C1 segment of cervical spinal cord (tissue), 14 donors: ENCODE measurements around the gene CES3.
A peak's percentile ranks its signal among the peaks of the same experiment; 100 is the strongest.

ENCODE experiments used
- DNase-seq, 14 donors: peaks; one replicate each; lab custom pipeline; 2025; lab: John Stamatoyannopoulos, UW

The CES3 gene

DNA sequence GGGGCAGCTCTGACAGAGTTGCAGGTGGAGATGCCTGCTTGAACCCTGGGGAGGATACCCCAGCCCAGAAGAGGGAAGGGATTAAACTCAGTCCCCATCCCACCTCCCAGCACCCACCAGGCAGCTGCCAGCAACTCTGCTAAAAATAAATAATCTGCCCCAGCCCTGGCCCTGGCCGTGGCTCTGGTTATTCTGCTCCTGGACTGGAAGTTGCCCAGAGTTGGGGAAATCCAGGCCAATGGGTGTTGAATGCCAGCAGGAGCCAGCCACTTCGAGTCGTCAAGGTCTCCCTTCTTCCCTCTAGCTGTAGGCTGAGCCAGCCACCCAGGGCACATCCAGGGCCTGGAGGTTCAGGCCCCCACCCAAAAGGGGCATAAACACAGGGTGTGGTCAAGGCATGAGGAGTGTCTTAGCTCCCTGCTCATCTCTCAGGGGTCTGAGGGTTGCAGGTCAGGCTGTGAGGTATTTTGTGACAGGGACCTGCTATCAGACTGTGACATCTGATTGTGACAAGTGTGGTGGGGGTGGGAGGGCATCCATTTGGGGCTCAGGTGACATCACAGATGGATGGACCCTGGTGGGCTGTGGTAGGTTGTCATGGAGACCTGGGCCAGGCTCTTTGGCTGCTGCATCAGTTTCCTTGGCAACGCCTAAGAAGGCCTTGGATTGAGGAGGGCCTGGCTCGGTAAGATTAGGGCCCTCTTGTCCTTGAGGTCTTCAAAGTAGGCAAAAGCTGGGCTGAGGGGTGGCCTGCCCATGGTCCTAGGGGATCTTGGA is 34.7 kb upstream of the CES3 start:
- DNase-seq: peak in 9 of 14 donors; percentile 20 to 51 (median 37)

DNA sequence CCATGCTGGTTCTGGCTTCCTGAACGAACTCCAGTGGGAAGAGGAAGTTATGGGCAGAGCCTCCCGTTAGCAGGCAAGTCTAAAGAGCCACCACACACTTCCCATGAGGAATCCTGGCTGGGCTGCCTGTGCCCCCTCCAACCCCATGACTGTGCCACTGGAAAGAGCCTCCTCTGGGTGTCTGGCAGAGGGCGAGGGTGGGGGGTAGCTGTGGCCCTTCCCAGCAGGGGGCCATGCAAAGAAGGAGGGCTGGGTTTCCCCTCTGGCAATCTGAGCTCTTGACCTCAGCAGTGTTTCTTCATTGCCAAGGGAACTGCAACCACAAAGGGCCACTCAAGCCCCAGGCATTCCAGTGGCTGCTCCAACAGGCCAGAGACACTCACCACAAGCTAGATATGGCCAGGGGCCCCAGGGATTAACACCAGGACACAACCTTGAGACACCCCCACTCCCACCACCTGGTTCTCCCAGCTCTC is 34.1 kb upstream of the CES3 start:
- peak in 4 of 14 donors; percentile 36 to 50 (median 42) for DNase-seq

DNA sequence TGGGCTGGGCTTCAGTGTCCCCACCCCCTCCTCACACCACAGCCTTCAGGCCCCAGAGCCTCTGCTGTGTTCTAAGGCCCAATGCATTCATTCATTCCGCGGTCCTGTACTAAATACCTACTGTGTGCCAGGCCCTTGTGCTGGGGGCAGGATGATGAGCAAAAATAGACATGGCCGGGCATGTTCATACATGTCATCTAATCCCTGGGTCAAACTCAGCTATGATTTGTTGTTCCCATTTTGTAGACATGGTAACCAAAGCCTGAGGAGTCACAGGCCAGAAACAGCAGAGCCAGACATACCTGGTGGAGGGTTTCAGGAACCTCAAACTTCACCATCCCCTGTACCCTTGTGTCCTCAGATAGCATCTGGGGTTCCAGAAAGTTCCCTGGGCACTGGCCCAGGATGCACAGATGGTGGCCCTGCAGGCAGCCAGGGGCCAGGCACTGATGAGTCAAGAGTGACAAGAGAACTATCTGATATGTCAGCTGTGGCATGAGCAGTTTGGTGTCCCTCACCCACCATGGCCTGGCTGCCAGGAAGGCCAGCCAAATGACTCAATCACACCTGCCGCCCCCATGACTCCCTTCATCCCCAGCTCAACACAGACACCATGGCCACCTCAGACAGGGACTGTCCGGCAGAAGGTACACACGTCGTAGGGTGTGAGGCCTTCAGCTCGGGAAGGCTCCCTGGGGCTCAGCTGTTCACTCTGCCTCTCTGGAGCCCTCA is 33.0 kb upstream of the CES3 start:
- DNase-seq: peak in 3 of 14 donors; percentile 19 to 52 (median 46)

GRCh38 chr16:66928702-66929388 is 32.2 kb upstream of the CES3 start:
- DNase-seq: peak in 1 of 14 donors; percentile 4

DNA sequence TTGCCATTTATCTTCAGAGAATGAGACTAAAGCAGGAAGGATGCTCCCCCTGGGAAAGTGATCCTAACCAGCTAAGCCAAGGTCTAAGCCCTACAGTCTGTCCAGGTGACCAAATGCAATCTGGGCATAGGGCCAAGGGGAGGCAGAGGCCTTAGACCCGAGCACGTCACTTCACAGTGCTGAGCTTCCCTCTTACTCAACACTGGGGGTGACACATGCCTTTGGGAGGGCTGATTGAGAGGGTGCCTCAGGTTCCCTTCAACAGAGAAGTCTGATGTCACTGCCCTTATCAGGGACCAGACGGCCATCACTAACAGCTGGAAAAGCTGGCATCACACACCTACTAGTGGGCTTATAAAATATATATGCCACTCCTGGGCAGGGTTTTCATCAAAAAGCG is 30.9 kb upstream of the CES3 start:
- DNase-seq: no peak

DNA sequence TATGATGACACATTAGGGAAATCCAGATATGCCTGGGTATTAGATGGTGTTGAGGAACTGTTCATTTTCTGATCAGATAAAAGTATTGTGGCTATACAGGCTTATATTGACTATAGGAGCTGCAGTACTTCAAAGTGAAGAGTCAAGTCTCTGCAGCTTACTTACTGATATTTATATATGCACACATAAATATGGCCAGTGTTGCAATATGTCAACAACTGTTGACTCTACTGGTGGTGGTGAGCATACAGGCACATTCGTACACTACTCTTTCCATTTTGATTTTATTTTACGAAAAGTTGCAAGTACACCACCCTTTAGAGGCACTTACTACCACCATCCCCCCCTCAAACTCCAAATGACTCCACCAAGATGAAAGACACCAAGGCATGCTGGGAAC is 29.4 kb upstream of the CES3 start:
- no peak for DNase-seq

- DNase-seq: no peak
Observed at GRCh38 chr16:66932076-66932475, 29.0 kb upstream of the CES3 start.

DNA sequence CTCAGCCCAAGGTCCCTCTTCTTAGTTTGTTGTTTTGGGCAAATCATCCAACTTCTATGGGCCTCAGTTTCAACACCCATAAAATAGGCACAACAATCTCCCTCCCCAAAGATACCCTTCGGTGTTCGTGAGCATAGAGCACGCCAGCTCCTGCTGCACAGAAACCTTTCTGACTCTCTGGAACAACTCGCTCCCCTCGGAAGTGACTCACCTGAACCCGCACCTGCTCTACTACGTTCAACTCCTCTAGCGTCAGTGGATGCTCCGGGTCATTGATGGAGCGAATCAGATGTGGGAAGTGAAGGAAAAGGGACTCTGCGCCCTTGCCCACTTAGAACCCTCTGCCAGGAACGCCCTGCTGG is 27.3 kb upstream of the CES3 start:
- no peak for DNase-seq

- peak; percentile 31 to 93 (median 80) for DNase-seq
Observed at GRCh38 chr16:66934138-66934838, 26.8 kb upstream of the CES3 start, which contains the start of gene CIAO2B. CIAO2B (minus strand) TSS chr16:66934402; CDS start chr16:66934364, 38 bp downstream.

DNA sequence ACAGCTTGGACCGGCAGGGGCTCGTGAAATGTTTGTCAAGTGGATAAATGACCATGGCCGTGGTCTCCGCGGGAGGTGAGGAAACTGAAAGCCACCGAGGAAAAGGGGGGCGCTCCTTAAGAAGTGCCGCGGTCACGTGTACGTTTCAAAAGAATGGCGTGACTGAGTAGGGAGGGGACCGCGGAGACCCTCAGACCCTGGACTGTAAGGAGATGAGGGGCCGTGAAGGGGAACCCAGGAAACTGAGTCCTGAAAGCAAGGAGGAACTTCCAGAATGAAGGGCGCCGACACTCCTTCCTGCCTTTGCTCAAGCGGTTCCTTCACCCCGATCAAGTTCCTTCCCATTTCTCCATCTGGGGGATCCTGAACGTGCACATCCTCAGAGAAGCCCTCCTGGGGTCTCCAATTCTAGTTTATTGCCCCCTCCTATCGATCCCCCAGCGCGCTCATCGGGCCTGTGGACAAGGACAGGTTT is 26.2 kb upstream of the CES3 start:
- peak in 1 of 14 donors; percentile 45 for DNase-seq

DNA sequence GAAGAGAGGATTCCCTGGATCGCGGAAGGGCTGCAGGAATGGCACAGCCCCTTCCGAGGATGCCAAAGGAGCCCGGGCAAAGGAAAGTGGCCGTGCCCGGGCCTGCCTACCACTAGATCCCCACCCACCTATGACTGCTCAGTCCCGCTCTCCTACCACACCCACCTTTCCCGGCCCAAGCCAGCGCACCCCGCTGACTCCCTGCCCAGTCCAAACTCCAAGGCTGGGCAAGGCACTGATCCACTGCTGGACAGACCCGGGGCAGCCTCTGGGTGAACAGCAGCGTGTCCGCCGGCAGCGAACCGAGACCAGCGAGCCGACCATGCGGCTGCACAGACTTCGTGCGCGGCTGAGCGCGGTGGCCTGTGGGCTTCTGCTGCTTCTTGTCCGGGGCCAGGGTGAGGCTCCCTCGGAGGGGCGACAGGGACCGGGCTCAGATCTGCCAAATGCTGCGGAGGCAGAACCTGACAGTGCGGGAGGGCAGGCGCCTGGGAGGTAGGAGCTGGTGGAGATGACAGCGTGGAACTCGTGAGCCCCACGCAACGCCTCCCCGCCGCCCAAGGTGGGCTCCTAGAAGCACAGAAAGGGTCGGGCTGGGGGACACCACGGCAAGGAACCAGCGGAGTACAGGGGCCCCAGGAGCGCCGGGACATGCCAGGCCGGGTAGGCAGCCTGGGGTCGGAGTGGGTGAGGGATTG is 25.6 kb upstream of the CES3 start, which contains the start of gene CES2:
TSS of gene CES2 (plus strand) at position 203 of the 698 bp plus-strand sequence. CDS start at position 323, 120 bp downstream.
- DNase-seq: peak in 4 of 14 donors; percentile 18 to 40 (median 30)

DNA sequence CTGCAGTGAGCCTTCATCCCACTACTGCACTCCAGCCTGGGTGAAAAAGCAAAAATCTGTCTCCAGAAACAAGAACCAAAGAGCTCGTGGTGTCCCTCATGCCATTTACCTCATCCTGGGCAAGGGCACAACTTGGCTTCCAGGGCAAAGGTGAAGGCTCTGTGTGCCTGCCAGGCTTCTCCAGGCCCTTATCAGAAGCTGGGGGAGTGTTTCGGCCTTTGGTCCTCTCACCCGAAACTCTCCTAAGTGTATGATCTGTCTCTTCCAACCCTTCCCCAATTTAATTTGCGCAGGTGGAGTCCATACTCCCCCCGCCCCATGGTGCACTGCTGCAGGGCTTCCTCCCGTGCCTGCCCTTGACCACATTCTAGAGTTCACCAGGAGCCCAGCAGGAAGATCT is 24.6 kb upstream of the CES3 start:
- no peak for DNase-seq

- DNase-seq: no peak
Observed at GRCh38 chr16:66936889-66937554, 24.0 kb upstream of the CES3 start.

DNA sequence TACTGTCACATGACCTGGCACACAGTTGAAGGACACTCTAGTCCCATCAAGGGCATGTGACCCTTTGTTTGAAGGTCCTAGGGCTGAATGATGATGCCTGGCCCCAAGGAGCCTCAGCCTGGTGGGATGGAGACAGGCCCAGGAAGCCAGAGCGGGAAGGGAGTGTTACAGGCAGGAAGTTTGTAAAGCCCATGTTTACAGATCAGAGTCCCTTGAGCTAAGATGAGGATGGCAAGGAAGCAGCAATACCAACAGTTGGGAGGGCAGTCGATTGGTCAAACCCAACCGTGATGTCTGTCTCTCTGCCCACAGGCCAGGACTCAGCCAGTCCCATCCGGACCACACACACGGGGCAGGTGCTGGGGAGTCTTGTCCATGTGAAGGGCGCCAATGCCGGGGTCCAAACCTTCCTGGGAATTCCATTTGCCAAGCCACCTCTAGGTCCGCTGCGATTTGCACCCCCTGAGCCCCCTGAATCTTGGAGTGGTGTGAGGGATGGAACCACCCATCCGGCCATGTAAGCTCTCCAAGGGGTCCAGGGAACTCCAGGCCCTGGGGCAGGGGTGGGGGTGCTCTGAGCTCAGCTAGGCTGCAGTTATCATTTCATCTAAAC is 23.2 kb upstream of the CES3 start:
- DNase-seq: no peak

DNA sequence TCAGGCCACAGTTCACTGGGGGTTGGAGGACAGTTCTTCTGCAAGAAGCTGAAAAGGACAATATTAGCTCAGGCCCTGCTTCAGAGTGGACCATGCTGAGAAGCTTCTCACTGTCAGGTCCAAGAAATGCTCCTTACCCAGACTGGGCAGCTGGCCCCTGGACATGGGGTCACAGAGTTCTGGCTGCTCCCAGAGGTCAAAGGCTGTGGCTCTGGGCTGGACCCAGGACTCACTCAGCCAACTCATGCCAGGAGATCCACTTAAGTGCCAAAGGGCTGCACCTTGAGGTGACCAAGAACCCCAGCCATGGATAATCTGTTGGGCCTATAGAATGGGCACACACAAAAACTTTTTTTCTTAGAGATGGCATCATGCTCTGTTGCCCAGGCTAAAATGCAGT is 21.7 kb upstream of the CES3 start:
- no peak for DNase-seq

GRCh38 chr16:66940236-66940635 is 20.8 kb upstream of the CES3 start:
- no peak for DNase-seq

DNA sequence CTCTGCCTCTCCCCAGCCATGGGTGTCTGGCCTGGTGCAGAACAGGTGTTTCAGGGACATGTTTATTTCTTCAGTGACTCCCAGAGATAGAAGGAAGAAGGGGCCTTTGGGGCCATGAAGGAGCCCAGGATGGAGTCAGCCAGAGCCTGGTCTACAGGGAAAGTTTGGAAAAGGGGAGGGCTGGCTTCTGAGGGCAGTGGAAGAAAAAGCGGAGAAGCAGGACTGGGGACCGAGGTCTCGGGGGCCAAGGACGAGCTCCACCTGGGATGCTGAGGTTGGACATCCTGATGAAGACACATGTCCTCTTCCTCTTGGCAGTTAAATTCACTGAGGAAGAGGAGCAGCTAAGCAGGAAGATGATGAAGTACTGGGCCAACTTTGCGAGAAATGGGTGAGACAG is 18.1 kb upstream of the CES3 start:
- no peak for DNase-seq

GRCh38 chr16:66943426-66944053 is 17.5 kb upstream of the CES3 start:
- no peak for DNase-seq

DNA sequence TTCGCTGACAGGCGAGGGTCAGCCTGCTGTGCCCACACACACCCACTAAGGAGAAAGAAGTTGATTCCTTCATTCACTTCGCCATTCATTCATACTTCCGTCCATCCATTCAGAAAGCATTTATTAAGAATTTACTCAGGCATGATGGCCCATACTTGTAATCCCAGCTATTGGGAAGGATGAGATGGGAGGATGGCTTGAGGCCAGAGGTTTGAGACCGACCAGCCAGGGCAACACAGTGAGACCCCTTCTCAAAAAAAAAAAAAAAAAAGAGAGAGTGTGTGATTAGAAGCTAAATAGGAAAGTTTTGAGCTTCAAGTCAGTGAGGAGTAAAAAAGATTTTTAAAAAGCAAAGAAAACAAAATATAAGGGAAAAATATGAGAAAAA is 17.0 kb upstream of the CES3 start:
- DNase-seq: no peak
